Natural killer cell (primary cell): ENCODE measurements around the gene DNAH6. TPM values are rescaled to one million over a fixed set of nuclear protein-coding genes. Genes with fewer than 3 reads are reported as not detected.

Experiments used
- ATAC-seq, 3 donors: fragments of 150-1000 bp in 2 of 3; fragments of 200-7000 bp in 1 of 3; cut with Tn5 transposase; 1 replicate in 1 of 3; 2 replicates in 2 of 3; pipeline ENCODE4 v1.10.0; 2021; ENCODE audit warnings: mild to moderate bottlenecking in 2 of 3, moderate library complexity in 2 of 3
- DNase-seq, 2 donors: peaks; one replicate each; pipeline versions ENCODE4 v3.0.0 to v3.0.0-alpha.2; 2013 to 2021; ENCODE audit warnings: mixed read lengths in 1 of 2
- H3K27ac ChIP-seq: one replicate; pipeline ENCODE4 v1.5.1; 2013; ENCODE audit warnings: mild to moderate bottlenecking, low read length
- H3K27me3 ChIP-seq: one replicate; pipeline ENCODE4 v1.6.1; 2013; ENCODE audit warnings: low read length; ENCODE audit not compliant: control insufficient read depth, insufficient read depth
- H3K36me3 ChIP-seq: one replicate; pipeline ENCODE4 v1.6.1; 2013; ENCODE audit warnings: low read length; ENCODE audit not compliant: control insufficient read depth, insufficient read depth
- H3K4me1 ChIP-seq: one replicate; pipeline ENCODE4 v1.6.1; 2013; ENCODE audit warnings: low read length; ENCODE audit not compliant: control insufficient read depth, insufficient read depth
- H3K4me3 ChIP-seq: one replicate; pipeline ENCODE4 v1.5.1; 2013; ENCODE audit warnings: low read length
- H3K9me3 ChIP-seq: one replicate; pipeline ENCODE4 v1.6.1; 2013; ENCODE audit warnings: low read length; ENCODE audit not compliant: control insufficient read depth, insufficient read depth
- H3K27ac Mint-ChIP-seq, 2 donors: one replicate each; pipeline ENCODE4 v1.8.0; 2022; ENCODE audit warnings: mild to moderate bottlenecking in 2 of 2, mixed read lengths in 2 of 2, moderate library complexity in 1 of 2
- H3K27me3 Mint-ChIP-seq, 2 donors: one replicate each; pipeline ENCODE4 v1.8.0; 2022; ENCODE audit warnings: low read depth in 2 of 2, mixed read lengths in 2 of 2
- H3K36me3 Mint-ChIP-seq: one replicate; pipeline ENCODE4 v1.8.0; 2022; ENCODE audit warnings: mixed read lengths
- H3K4me1 Mint-ChIP-seq, 2 donors: one replicate each; pipeline ENCODE4 v1.8.0; 2022; ENCODE audit warnings: mixed read lengths in 2 of 2
- H3K4me3 Mint-ChIP-seq: one replicate; pipeline ENCODE4 v1.8.0; 2022; ENCODE audit warnings: mild to moderate bottlenecking, moderate library complexity, mixed read lengths
- H3K9me3 Mint-ChIP-seq, 2 donors: one replicate each; pipeline ENCODE4 v1.8.0; 2022; ENCODE audit warnings: mixed read lengths in 2 of 2
- WGBS: methylation state at CpG from one replicate; pipeline ENCODE4 v1.1.7; 2013; ENCODE audit warnings: missing lambda C conversion rate; ENCODE audit not compliant: insufficient coverage; 5-methylcytosine and 5-hydroxymethylcytosine counted together
- intact Hi-C: fragments of 100-400 bp; cut with micrococcal nuclease; formaldehyde crosslinking; loops from one replicate; pipeline ENCODE4 v1.14.2; 2022
- total RNA-seq, 4 donors: library from RNA; stranded (reverse); fragments of 120-200 nt in 1 of 4; gene quantifications; one replicate each; pipeline versions ENCODE4 v1.2.3 to v1.2.4, GENCODE V29; 2013 to 2022
- TF ChIP-seq, protein P1 (sequence below): fragments of 200-600 bp; IDR thresholded peaks from one replicate; pipeline ENCODE4 v1.8.0; 2022; ENCODE audit warnings: antibody characterized with exemption

DNAH6 gene
- total RNA-seq, 3 donors from 2014 or later (not counting 1 experiment from before 2014, with no cell fraction given): 0.05 to 0.60 (median 0.32) TPM

- Mint-ChIP-seq H3K27me3 (no peaks in the 10 kb centered on the region), H3K4me1 (peaks cover 20 to 23% of the 10 kb centered on the region in 2 donors), H3K36me3 (peaks cover 11% of the 10 kb centered on the region), H3K4me3 (no peak overlapping the region), H3K27ac (peak overlapping the region in 1 of 2 donors; percentile 43), H3K9me3 (peaks cover 0 to 2% of the 10 kb centered on the region in 2 donors)
- WGBS: 51% methylated on average over 3 of the region's 4 CpGs
- DNase-seq: no peak
- Histone ChIP-seq H3K4me1 (no peaks in the 10 kb centered on the region), H3K27ac (no peak overlapping the region), H3K36me3 (no peaks in the 10 kb centered on the region), H3K4me3 (no peak overlapping the region), H3K9me3 (peaks cover 2% of the 10 kb centered on the region), H3K27me3 (no peaks in the 10 kb centered on the region)
- ATAC-seq: no peak
- TF ChIP-seq, protein P1, sequence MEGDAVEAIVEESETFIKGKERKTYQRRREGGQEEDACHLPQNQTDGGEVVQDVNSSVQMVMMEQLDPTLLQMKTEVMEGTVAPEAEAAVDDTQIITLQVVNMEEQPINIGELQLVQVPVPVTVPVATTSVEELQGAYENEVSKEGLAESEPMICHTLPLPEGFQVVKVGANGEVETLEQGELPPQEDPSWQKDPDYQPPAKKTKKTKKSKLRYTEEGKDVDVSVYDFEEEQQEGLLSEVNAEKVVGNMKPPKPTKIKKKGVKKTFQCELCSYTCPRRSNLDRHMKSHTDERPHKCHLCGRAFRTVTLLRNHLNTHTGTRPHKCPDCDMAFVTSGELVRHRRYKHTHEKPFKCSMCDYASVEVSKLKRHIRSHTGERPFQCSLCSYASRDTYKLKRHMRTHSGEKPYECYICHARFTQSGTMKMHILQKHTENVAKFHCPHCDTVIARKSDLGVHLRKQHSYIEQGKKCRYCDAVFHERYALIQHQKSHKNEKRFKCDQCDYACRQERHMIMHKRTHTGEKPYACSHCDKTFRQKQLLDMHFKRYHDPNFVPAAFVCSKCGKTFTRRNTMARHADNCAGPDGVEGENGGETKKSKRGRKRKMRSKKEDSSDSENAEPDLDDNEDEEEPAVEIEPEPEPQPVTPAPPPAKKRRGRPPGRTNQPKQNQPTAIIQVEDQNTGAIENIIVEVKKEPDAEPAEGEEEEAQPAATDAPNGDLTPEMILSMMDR: no peak
- intact Hi-C loops: no loop called here
Measured at GRCh38 chr2:84807063-84807485, 290.8 kb downstream of the DNAH6 start.

DNA sequence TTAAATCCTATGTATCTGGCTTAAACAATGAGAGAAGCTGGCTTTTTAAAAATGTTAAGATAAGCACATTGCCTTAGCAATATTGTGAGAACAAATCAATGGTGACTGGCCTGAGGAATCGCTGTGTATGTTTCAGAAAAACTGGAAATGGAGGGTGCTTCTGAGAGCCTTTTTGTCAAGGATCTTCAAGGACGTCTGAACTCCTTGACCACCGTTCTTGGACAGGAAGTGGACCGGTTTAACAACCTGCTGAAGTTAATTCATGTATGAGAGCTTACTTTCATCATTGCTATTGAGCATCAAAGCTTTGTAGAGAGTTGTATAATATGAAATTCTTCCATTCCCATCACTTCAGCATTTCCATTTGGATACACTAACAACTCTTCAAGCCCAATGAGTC is 292.0 kb downstream of the DNAH6 start:
- intact Hi-C loops: no loop called here
- TF ChIP-seq, protein P1: no peak
- no peak for ATAC-seq
- WGBS: 47% methylated on average over 4 of the region's 4 CpGs
- peaks cover 20 to 21% of the 10 kb centered on the region in 2 donors for H3K4me1 Mint-ChIP-seq
- Histone ChIP-seq H3K36me3 (no peaks in the 10 kb centered on the region), H3K9me3 (no peaks in the 10 kb centered on the region), H3K27ac (no peak overlapping the region), H3K27me3 (no peaks in the 10 kb centered on the region), H3K4me1 (no peaks in the 10 kb centered on the region), H3K4me3 (no peak overlapping the region)
- H3K27ac Mint-ChIP-seq: peak overlapping the region; percentile 67 to 77
- no peaks in the 10 kb centered on the region for H3K36me3 Mint-ChIP-seq
- DNase-seq: no peak
- peak overlapping the region; percentile 32 for H3K4me3 Mint-ChIP-seq
- no peaks in the 10 kb centered on the region for H3K9me3 Mint-ChIP-seq
- no peaks in the 10 kb centered on the region for H3K27me3 Mint-ChIP-seq

DNA sequence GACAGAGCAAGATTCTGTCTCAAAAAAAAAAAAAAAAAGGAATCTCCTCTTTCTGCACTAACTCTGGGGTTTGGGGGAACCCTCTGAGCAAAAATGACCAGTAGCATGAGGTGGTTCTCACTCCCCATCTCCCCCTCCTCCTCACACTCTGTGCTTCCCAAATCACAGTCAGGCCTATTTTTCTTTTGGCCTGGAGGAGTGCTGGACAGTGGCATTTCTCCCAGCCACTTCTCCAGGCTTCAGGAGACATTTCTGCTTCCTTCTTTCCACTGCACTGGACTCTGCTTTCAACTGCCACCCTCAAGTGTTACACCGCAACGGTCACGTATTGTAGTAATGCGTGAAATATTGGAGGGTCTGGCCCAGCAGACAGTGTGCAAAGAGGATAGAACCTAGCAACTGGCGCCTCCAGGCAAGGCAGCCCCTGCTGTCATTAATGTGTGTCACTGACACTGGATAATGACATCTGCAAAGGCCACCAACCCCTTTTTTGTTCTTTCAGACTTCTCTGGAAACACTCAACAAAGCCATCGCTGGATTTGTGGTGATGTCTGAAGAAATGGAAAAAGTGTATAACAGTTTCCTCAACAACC is 295.6 kb downstream of the DNAH6 start:
- Mint-ChIP-seq H3K4me3 (no peak overlapping the region), H3K4me1 (peaks cover 24 to 31% of the 10 kb centered on the region in 2 donors)
- 96% methylated on average over 5 of the region's 6 CpGs for WGBS

More for the DNA sequence above, 295.6 kb downstream of the DNAH6 start:
- H3K36me3 ChIP-seq: no peaks in the 10 kb centered on the region
- Mint-ChIP-seq H3K36me3 (no peaks in the 10 kb centered on the region), H3K27ac (no peak overlapping the region), H3K9me3 (no peaks in the 10 kb centered on the region), H3K27me3 (no peaks in the 10 kb centered on the region)
- no peak overlapping the region for H3K4me3 ChIP-seq
- ATAC-seq (no peak), DNase-seq (no peak)
- no peaks in the 10 kb centered on the region for H3K9me3 ChIP-seq
- H3K27ac ChIP-seq: no peak overlapping the region
- intact Hi-C loops: no loop called here
- peaks cover 7% of the 10 kb centered on the region for H3K4me1 ChIP-seq
- no peaks in the 10 kb centered on the region for H3K27me3 ChIP-seq
- TF ChIP-seq, protein P1: no peak
